GM18526 (cell line): Measurements from ENCODE around the gene CYFIP1.
A peak's percentile ranks its signal among the peaks of the same experiment; 100 is the strongest.

Experiments
- POLR2A ChIP-seq: IDR thresholded peaks from 3 replicates; pipeline ENCODE4 v1.6.1; 2011; ENCODE audit not compliant: insufficient read length; ENCODE audit errors: extremely low read depth

CYFIP1 gene

GRCh38 chr15:22861161-22861560 is 119.0 kb downstream of the CYFIP1 start:
- TF ChIP-seq POLR2A = no peak

GRCh38 chr15:22856659-22857058 is 123.5 kb downstream of the CYFIP1 start:
- TF ChIP-seq POLR2A = no peak

DNA sequence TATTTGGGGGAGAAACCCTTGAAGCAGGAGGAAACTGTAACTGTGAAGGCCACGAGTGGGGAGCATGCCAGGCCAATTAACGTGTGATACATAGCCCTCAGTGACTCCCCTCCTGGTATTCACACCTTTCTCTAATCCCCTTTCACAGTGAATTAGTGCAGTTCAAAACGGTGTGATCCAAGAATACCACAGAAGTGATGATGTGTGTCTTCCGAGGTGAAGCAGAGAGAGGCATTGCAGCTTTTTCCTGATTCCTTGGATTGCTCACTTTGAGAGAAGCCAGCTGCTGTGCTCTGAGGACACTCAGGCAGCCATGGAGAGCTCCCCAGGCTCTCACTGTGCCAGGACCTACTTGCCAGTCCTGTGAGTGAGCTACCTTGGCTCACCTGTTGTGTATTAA is 124.4 kb downstream of the CYFIP1 start:
- no peak for TF ChIP-seq POLR2A

GRCh38 chr15:22851513-22851912 is 128.7 kb downstream of the CYFIP1 start:
- TF ChIP-seq POLR2A = no peak

DNA sequence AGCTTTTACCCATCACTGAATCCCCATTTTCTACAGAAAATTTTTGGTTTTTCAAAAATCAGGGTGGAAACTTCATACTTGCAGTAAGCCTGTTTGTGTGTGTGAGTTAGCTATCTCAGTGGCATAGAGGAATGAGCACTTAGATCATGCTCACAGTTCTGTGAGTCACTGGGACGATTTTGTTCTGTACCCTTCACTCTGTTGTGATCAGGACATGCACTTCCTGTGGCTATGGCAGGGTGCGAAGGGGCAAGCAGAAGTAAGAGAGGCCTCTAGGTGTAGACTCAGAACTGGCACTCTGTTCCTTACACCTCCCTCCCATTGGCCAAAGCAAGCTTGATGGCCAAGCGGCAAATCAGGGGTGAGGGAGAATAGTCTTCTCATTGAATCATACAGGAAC is 130.1 kb downstream of the CYFIP1 start:
- no peak for TF ChIP-seq POLR2A

DNA sequence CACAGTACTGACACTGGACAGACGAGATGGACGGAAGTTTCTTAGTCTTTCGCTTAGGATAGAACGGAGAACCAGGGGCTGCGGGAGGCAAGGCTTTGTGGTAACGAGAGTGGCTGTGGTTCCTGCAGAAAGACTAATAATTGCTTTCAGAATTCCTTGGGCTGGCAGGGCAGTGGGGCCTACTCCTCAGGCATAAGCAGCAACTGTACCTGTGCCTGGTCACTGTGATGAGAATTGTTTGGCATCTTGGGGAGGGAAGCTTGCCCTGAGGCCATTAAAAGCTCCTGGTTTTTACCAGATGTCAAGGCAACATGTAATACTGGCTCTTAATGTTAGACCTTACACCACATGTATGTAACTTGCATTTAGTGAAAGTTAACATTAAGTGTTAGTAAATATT is 134.1 kb downstream of the CYFIP1 start:
- no peak for TF ChIP-seq POLR2A

DNA sequence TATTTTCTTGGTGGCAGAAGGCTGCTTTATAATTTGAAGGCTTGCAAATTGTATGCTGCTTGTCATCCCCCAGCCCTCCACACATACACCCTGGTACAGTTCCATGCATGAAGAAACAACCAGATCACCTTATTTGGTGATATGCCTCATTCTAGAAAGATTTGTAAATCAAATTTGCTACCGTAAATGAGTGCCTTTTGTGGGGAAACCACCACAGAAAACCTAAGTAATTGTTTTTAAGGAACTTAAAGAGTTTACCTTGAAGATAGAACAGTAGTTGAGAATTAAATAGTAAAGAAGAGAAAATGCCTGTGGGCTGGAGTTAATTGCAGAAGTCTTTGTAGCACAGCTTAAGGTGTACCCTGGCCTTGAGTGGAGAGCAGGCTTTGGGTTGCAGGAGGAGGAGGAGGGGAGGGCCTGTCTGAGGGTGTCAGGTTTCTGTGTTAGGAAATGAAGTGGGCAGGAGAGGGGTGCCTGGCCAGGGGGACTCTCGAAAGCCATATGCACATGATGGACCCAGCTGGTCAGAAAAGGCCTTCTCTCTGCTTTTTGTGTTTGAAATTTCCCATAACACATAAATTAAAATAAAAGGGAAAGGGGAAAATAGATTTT is 134.8 kb downstream of the CYFIP1 start:
- no peak for TF ChIP-seq POLR2A

DNA sequence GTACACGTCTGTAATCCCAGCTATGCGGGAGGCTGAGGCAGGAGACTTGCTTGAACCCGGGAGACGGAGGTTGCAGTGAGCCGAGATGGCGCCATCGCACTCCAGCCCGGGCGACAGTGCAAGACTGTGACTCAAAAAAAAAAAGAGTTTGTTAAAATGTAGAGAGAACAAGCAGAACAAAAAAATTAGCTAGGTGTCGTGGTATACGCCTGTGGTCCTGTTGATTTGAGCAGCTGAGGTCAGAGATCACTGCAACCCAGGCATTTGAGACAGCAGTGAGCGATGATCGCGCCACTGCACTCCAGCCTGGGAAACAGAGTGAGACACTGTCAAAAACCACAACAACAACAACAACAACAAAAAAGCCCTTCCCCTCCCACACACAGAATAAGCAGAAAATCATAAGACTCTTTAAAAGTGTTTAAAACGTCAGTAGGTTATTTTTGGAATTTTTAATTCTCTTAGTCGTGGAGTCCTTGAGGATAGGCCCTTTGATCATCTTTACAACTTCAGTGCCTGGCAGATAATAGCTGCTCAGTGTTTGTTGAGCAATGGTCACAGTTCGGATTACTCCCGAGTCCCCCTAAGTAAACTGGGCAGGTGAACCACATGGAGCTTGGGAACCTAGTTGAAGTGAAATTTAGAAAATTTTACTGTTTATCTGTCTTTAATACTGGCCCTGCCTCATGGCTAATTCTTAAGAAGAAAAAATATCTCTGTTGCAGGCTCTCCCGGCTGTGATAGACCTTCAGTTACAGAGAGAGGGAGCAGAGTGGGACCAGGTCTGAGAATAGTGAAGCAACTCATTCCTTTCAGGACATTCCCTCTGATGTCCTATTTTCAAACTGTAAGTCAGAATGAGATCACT is 135.5 kb downstream of the CYFIP1 start:
- no peak for TF ChIP-seq POLR2A

- no peak for TF ChIP-seq POLR2A
Measured at GRCh38 chr15:22839046-22839695, 141.0 kb downstream of the CYFIP1 start.

DNA sequence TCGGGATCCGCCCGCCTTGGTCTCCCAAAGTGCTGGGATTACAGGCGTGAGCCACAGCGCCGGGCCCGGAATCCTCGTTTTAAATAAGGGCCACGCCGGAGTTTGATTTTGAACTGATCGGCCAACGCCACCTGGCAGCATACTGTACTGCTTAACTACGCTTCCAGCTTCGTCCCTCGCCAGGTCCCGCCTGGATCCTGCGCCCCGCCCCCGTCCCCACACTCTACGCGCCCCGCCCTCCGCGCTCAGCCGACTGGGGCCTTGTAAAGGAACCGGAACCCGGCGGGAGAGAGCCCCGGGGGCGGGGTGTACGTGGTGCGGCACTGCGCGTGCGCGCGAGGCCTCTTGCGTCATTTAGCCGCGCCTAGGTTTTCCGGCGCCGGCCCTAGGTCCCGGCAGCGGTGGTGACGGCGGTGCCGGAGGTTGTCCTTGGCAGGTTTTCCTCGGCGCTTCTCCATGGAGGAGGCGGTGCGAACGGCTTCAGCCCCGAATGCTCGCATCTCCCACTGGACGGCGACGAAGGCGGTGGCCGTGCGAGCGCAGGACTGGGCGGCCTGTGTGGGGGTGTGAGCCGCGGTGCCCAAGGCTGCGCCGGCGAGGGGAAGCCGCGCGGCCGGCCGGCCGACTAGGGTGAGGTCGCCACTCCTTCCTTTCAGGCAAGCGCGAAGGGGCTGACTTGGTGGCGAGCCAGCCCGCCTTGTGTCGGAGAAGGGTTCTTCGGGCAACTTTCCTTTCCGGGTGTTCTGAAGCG is 141.7 kb downstream of the CYFIP1 start, which contains the start of gene NIPA2:
Gene NIPA2 (plus strand): TSS at position 375 of the 751 bp plus-strand sequence. CDS start 13,066 bp downstream, outside the sequence.
- peak; percentile 80 for TF ChIP-seq POLR2A

- TF ChIP-seq POLR2A = no peak
Measured at GRCh38 chr15:22831473-22831872, 148.7 kb downstream of the CYFIP1 start.

- no peak for TF ChIP-seq POLR2A
Measured at GRCh38 chr15:22827125-22827524, 153.0 kb downstream of the CYFIP1 start.

DNA sequence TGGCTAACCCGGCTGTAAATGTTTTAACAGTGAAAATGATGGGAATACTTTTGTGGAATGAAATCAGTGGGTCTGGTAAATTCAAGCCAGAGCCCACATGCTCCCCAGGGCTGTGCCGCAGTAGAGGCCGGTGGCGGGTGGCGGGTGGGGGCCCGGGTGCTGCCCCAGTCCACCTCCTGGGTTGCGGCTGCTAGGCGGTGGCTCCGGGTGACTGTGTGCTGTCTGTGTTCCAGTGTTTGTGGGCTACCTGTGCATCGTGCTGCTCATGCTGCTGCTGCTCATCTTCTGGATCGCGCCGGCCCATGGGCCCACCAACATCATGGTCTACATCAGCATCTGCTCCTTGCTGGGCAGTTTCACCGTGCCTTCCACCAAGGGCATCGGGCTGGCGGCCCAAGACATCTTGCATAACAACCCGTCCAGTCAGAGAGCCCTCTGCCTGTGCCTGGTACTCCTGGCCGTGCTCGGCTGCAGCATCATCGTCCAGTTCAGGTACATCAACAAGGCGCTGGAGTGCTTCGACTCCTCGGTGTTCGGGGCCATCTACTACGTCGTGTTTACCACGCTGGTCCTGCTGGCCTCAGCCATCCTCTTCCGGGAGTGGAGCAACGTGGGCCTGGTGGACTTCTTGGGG is 156.6 kb downstream of the CYFIP1 start:
- no peak for TF ChIP-seq POLR2A

- TF ChIP-seq POLR2A = no peak
Measured at GRCh38 chr15:22819651-22820050, 160.5 kb downstream of the CYFIP1 start.
